Measurements from ENCODE around the gene B4GALNT3. TPM values are rescaled to one million over a fixed set of nuclear protein-coding genes. Genes with fewer than 3 reads are reported as not detected.
A peak's percentile ranks its signal among the peaks of the same experiment; 100 is the strongest.

The B4GALNT3 gene
- total RNA-seq, 1 donor from 2014 or later, result 2.9 TPM

DNA sequence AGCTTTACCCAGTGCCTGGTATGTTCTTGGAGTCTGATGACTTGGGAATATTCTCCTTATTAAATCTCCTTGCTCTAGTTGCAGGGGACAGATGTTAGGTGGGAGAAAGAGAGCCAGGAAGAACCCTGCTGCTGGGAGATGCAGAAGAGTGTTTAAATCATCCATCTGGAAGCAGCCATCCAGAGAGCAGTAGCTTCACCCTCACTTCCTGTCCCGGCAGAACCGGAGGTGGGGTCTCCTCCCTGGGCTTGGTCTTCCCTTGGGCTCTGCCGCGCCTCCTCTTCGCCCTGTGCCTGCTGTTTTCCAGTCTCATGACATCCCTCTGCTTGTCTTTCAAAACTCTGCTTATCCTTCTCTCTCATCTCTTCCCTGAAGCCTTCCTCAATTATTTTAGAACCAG, 15.5 kb downstream of the B4GALNT3 start:
- no peak for DNase-seq (ENCODE audit: low spot score)
- Mint-ChIP-seq H3K9me3 (ENCODE audit: low read depth) (no peaks in the 10 kb centered on the region), H3K4me1 (ENCODE audit: low read depth) (peaks cover 28% of the 10 kb centered on the region), H3K36me3 (ENCODE audit: low read depth) (no peaks in the 10 kb centered on the region), H3K27me3 (ENCODE audit: low read depth) (peaks cover 2% of the 10 kb centered on the region), H3K4me3 (ENCODE audit: unreplicated experiment) (no peak overlapping the region), H3K27ac (ENCODE audit: unreplicated experiment) (no peak overlapping the region)
- TF ChIP-seq, protein P1, sequence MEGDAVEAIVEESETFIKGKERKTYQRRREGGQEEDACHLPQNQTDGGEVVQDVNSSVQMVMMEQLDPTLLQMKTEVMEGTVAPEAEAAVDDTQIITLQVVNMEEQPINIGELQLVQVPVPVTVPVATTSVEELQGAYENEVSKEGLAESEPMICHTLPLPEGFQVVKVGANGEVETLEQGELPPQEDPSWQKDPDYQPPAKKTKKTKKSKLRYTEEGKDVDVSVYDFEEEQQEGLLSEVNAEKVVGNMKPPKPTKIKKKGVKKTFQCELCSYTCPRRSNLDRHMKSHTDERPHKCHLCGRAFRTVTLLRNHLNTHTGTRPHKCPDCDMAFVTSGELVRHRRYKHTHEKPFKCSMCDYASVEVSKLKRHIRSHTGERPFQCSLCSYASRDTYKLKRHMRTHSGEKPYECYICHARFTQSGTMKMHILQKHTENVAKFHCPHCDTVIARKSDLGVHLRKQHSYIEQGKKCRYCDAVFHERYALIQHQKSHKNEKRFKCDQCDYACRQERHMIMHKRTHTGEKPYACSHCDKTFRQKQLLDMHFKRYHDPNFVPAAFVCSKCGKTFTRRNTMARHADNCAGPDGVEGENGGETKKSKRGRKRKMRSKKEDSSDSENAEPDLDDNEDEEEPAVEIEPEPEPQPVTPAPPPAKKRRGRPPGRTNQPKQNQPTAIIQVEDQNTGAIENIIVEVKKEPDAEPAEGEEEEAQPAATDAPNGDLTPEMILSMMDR (IDR thresholded peaks at IDR 0.05), result no peak

DNA sequence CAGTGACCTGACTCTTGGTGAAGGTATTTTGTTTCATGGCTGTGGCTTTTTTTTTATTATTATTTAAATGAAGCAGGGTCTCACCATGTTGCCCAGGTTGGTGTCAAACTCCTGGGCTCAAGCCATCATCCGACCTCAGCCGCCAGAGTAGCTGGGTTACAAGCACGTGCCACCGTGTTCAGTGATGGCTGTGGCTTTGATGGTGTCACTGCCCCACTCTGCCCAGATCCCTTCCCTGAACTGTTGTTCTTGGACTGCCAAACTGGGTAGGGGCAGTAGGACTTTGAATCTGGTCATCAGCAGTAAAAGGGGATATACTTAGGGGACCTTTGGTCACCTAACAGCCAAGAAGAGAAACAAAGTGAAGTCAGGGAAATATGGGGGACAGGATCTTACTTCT, 19.4 kb downstream of the B4GALNT3 start:
- Mint-ChIP-seq H3K27ac (ENCODE audit: unreplicated experiment) (no peak overlapping the region), H3K27me3 (ENCODE audit: low read depth) (peaks cover 2% of the 10 kb centered on the region), H3K9me3 (ENCODE audit: low read depth) (no peaks in the 10 kb centered on the region), H3K4me1 (ENCODE audit: low read depth) (peaks cover 43% of the 10 kb centered on the region), H3K4me3 (ENCODE audit: unreplicated experiment) (no peak overlapping the region), H3K36me3 (ENCODE audit: low read depth) (no peaks in the 10 kb centered on the region)
- TF ChIP-seq, protein P1 (IDR thresholded peaks at IDR 0.05), result no peak
- no peak for DNase-seq (ENCODE audit: low spot score)

DNA sequence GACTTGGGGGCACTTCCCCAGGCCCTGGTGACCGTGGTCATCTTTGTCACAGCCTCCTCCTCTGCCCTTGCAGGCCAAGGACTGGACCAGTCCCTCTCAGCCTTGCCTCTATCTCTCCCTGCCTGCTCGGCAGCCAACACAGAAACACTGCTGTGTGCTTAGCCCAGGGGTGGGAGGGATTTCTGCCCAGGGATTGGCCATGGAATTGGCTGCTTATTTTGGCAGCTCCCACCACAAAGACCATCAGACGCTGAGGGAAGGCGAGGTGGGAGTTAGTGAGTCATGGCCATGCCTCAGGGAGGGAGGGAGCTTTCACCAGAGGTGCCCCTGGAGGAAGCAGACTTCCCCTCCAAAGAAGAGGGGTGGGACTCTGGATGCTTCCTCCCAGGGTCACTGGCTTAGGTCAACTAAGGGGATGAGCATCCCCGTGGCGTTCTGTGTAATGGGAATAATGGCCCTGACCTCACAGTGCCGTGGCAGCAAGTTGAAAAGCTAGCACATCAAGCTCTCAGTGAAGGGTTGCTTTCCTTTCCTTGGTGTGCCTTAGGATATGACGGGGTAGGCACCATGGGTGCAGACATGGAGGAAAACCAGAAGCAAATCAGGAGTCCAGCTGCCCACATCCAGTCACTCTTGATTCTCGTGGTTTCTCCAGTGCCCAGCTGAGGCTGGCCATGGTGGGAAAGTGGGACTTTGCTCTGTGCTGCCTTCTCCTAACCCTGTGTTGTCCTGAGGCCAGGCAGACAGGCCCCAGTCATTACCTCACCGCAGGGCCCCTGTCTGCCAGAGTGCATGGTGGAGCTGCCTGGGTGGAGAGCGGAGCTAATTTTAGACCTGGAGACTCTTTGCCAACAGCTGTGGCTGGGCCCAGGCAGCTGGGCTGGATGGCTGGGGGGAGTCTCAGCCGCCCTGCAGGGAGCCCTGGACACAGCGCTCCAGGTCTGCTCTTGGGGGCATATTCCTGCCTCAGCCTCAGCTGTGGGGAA, 21.4 kb downstream of the B4GALNT3 start:
- H3K4me1 Mint-ChIP-seq (ENCODE audit: low read depth), result peaks cover 31% of the 10 kb centered on the region
- TF ChIP-seq, protein P1 (IDR thresholded peaks at IDR 0.05), result no peak
- no peak for DNase-seq (ENCODE audit: low spot score)
- H3K4me3 Mint-ChIP-seq (ENCODE audit: unreplicated experiment), result no peak overlapping the region
- no peaks in the 10 kb centered on the region for H3K36me3 Mint-ChIP-seq (ENCODE audit: low read depth)
- H3K27ac Mint-ChIP-seq (ENCODE audit: unreplicated experiment), result peak overlapping the region; percentile 95
- H3K27me3 Mint-ChIP-seq (ENCODE audit: low read depth), result peaks cover 2% of the 10 kb centered on the region
- no peaks in the 10 kb centered on the region for H3K9me3 Mint-ChIP-seq (ENCODE audit: low read depth)

DNA sequence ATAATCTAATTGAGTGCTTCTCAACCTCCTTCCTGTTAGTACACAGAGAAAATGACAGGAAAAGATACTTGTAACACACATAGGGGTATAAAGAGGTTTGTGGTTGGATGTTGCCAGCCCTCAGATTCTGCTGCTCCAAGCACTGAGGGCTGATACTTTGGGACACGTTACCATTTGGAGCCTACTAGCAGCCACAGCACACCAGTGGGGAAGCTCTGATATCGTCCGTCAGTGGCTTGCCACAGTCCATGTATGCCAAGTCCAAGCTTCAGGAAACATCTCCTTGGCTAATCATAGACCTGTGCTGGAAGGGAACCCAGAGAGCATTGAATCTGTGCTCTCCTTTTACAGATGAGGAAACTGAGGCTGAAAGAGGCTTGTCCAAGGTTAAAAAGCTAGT, 22.3 kb downstream of the B4GALNT3 start:
- no peaks in the 10 kb centered on the region for H3K36me3 Mint-ChIP-seq (ENCODE audit: low read depth)
- DNase-seq (ENCODE audit: low spot score), result no peak
- peaks cover 2% of the 10 kb centered on the region for H3K27me3 Mint-ChIP-seq (ENCODE audit: low read depth)
- H3K4me3 Mint-ChIP-seq (ENCODE audit: unreplicated experiment), result no peak overlapping the region
- peak overlapping the region; percentile 95 for H3K27ac Mint-ChIP-seq (ENCODE audit: unreplicated experiment)
- TF ChIP-seq, protein P1 (IDR thresholded peaks at IDR 0.05), result no peak
- peaks cover 1% of the 10 kb centered on the region for H3K9me3 Mint-ChIP-seq (ENCODE audit: low read depth)
- H3K4me1 Mint-ChIP-seq (ENCODE audit: low read depth), result peaks cover 31% of the 10 kb centered on the region

DNA sequence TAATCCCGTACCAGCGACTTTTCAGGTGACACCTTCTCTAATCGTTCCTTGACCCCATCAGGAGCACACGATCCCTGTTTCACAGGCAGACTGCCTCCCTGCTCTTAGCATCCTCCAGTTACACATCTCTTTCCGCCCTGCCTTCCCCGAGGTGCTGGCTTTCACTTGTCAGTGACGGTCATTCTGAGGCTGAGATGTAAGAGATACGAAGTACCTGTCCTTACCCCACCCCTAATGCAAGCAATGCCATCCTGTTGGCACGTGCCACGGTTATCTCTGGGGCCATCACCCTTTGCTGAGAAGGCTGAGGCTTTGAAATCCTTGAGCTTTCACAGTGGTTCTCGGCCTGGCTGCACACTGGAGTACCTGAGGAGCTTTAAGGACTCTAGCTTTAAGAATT, 24.4 kb downstream of the B4GALNT3 start:
- H3K4me3 Mint-ChIP-seq (ENCODE audit: unreplicated experiment), result no peak overlapping the region

More for the DNA sequence above, 24.4 kb downstream of the B4GALNT3 start:
- H3K27ac Mint-ChIP-seq (ENCODE audit: unreplicated experiment), result no peak overlapping the region
- peaks cover 4% of the 10 kb centered on the region for H3K36me3 Mint-ChIP-seq (ENCODE audit: low read depth)
- TF ChIP-seq, protein P1 (IDR thresholded peaks at IDR 0.05), result no peak
- DNase-seq (ENCODE audit: low spot score), result no peak
- peaks cover 34% of the 10 kb centered on the region for H3K4me1 Mint-ChIP-seq (ENCODE audit: low read depth)
- peaks cover 12% of the 10 kb centered on the region for H3K9me3 Mint-ChIP-seq (ENCODE audit: low read depth)
- no peaks in the 10 kb centered on the region for H3K27me3 Mint-ChIP-seq (ENCODE audit: low read depth)
